A673 (cell line): ENCODE results near the gene SAP130. TPM values are rescaled to one million over a fixed set of nuclear protein-coding genes. Genes with fewer than 3 reads are reported as not detected.

ENCODE experiments used
- BruUV-seq: library from RNA; stranded (reverse); fragments of 400-500 nt; replicated peaks from 2 replicates; lab custom pipeline; 2021; lab: Mats Ljungman, UMichigan
- CTCF ChIA-PET: fragments of 300-600 bp; sonication (Branson Sonifier 250); formaldehyde crosslinking; loops from one replicate; lab custom pipeline; 2022; ENCODE audit warnings: antibody characterized with exemption; lab: Charles Lee
- POLR2A ChIA-PET: fragments of 300-600 bp; sonication (Branson Sonifier 250); formaldehyde crosslinking; loops from one replicate; lab custom pipeline; 2022; ENCODE audit warnings: antibody characterized with exemption; ENCODE audit not compliant: low non-redundant PET; lab: Charles Lee
- DNase-seq: peaks from one replicate; pipeline ENCODE4 v3.0.0-alpha.2; 2015; ENCODE audit warnings: low spot score
- H3K27ac ChIP-seq: fragments of 200-600 bp; sonication (generic); 2 replicates; pipeline ENCODE4 v1.5.1; 2016; ENCODE audit warnings: mixed run types, low read depth, mild to moderate bottlenecking, mixed read lengths, antibody characterized with exemption, low read length; ENCODE audit not compliant: poor library complexity, severe bottlenecking
- H3K27me3 ChIP-seq: fragments of 200-600 bp; sonication (generic); replicated peaks from 2 replicates; pipeline ENCODE4 v1.6.1; 2017; ENCODE audit warnings: mixed run types, low read depth, mild to moderate bottlenecking, mixed read lengths, antibody characterized with exemption, low read length; ENCODE audit not compliant: insufficient read depth, poor library complexity
- H3K36me3 ChIP-seq: fragments of 200-600 bp; sonication (generic); 2 replicates; pipeline ENCODE4 v1.6.1; 2016; ENCODE audit warnings: mixed run types, mild to moderate bottlenecking, mixed read lengths, antibody characterized with exemption, low read length; ENCODE audit not compliant: insufficient read depth, poor library complexity, severe bottlenecking
- H3K4me1 ChIP-seq: fragments of 200-600 bp; sonication (generic); 2 replicates; pipeline ENCODE4 v1.6.1; 2017; ENCODE audit warnings: mixed run types, mild to moderate bottlenecking, mixed read lengths, antibody characterized with exemption, low read length; ENCODE audit not compliant: insufficient read depth, poor library complexity, severe bottlenecking
- H3K4me3 ChIP-seq: fragments of 200-600 bp; sonication (generic); 2 replicates; pipeline ENCODE4 v1.5.1; 2016; ENCODE audit warnings: low read depth, mixed run types, mild to moderate bottlenecking, mixed read lengths, low read length; ENCODE audit not compliant: poor library complexity, severe bottlenecking
- H3K9me3 ChIP-seq: fragments of 200-600 bp; sonication (generic); 2 replicates; pipeline ENCODE4 v1.6.1; 2016; ENCODE audit warnings: mixed run types, low read depth, mild to moderate bottlenecking, mixed read lengths, antibody characterized with exemption, low read length; ENCODE audit not compliant: poor library complexity, severe bottlenecking
- CTCF ChIP-seq: fragments of 300-800, 200-600 bp; sonication (generic); conservative IDR thresholded peaks from 2 replicates; pipeline ENCODE4 v1.5.1; 2017; ENCODE audit warnings: low read depth, mild to moderate bottlenecking, antibody characterized with exemption, low read length, moderate library complexity, mixed read lengths
- EZH2 ChIP-seq: fragments of 200-600 bp; sonication (generic); IDR thresholded peaks from 2 replicates; pipeline ENCODE4 v1.6.1; 2017; ENCODE audit warnings: borderline replicate concordance, low read depth, mild to moderate bottlenecking, mixed read lengths, antibody characterized with exemption, low read length; ENCODE audit not compliant: poor library complexity, severe bottlenecking
- intact Hi-C: fragments of 100-400 bp; cut with micrococcal nuclease; formaldehyde crosslinking; loops from one replicate; pipeline ENCODE4 v1.10.0; 2022; ENCODE audit not compliant: unreplicated experiment
- total RNA-seq: library from RNA; stranded (reverse); gene quantifications from 2 replicates; pipeline ENCODE4 v1.2.3, GENCODE V29; 2021

Gene SAP130
- total RNA-seq, 1 experiment from 2014 or later, result 40.4 TPM

GRCh38 chr2:128036748-128037607 lies 9.1 kb upstream of the SAP130 start:
- Histone ChIP-seq H3K9me3 (peaks cover 29% of the 10 kb centered on the region), H3K4me1 (no peaks in the 10 kb centered on the region), H3K4me3 (no peak overlapping the region), H3K36me3 (no peaks in the 10 kb centered on the region), H3K27ac (no peak overlapping the region), H3K27me3 (no peaks in the 10 kb centered on the region)
- ChIA-PET CTCF (no interaction called here), POLR2A (no interaction called here)
- TF ChIP-seq CTCF (no peak), EZH2 (no peak)
- intact Hi-C loops, result no loop called here
- DNase-seq, result no peak
- no TSS peak for BruUV-seq

DNA sequence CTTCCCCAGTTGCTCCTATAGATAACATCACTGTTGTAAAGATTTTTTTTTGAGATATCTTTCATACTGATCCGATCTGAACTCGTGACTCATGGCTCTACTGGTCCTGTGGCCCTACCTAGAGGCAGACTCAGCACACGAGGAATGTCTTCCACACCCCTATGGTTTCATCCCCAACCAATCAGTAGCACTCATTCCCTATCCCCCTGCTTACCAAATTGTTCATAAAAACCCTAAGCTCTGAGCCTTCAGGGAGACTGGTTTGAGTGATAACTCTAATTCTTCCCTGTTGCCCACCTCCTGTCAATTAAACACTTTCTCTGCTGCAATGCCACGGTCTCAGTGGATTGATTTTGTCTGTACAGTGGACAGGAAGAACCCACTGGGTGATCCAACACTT lies 4.2 kb upstream of the SAP130 start:
- Histone ChIP-seq H3K4me1 (no peaks in the 10 kb centered on the region), H3K9me3 (peaks cover 23% of the 10 kb centered on the region), H3K27ac (no peak overlapping the region), H3K36me3 (no peaks in the 10 kb centered on the region), H3K27me3 (no peaks in the 10 kb centered on the region), H3K4me3 (no peak overlapping the region)
- no peak for DNase-seq
- TF ChIP-seq EZH2 (no peak), CTCF (no peak)
- intact Hi-C loops, result no loop called here
- ChIA-PET CTCF (no interaction called here), POLR2A (no interaction called here)
- no TSS peak for BruUV-seq

DNA sequence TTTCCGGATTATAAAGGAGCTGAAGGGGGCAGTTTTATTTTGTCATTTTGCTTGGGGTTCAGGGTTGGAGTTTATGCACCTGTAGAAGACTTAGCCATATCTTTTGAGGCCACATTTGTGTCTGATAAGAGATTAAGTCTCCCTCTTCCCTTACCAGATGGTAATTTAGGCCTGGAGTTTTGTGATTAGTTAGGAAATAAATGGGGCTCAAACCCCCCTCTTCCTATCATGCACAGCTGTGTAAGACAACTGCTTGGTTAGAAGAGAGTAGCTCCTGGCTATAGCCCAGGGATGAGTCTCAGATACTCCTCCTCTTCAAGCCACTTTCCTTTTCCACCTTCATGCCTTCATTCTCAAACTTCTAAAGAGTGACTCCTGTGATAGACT lies 802 bp upstream of the SAP130 start:
- Histone ChIP-seq H3K36me3 (peaks cover 5% of the 10 kb centered on the region), H3K27ac (peak overlapping the region; percentile 95), H3K4me3 (peak overlapping the region; percentile 99), H3K9me3 (peaks cover 8% of the 10 kb centered on the region), H3K4me1 (peaks cover 6% of the 10 kb centered on the region), H3K27me3 (no peaks in the 10 kb centered on the region)
- CTCF ChIA-PET, result no interaction called here
- TF ChIP-seq EZH2 (no peak), CTCF (no peak)
- intact Hi-C loops, result no loop called here
- no peak for DNase-seq
- POLR2A ChIA-PET, result interaction anchor here (1.1 kb wide), 1 partner anchor 15 kb away, joined by 5 read pairs; no protein-coding TSS in a partner anchor
- no TSS peak for BruUV-seq
